ENCODE measurements around the gene ZFP1. TPM values are rescaled to one million over a fixed set of nuclear protein-coding genes. Genes with fewer than 3 reads are reported as not detected.

Gene ZFP1
- total RNA-seq, 8 experiments from 2014 or later: 3.4 to 33.6 (median 22.6) TPM

DNA sequence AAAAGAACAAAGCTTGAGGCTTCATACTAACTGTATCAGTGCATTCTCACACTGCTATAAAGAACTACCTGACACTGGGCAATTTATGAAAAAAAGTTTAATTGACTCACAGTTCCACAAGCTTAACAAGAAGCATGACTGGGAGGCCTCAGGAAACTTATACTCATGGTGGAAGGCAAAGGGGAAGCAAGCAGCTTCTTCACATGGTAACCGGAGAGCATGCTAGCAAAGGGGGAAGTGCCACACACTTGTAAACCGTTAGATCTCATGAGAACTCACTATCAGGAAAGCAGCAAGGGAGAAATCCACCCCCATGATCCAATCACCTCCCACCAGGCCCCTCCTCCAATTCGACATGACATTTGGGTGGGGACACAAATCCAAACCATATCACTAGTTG lies 33.3 kb downstream of the ZFP1 start:
- 0 to 71% (median 32%) methylated on average over 1 to 3 of the region's 3 CpGs for WGBS, 10 experiments
- H3K4me1 ChIP-seq (replicated peaks in 1 of 2): no peaks in the 10 kb centered on the region
- ATAC-seq (replicated peaks in 6 of 8): no peak
- no peak overlapping the region for H3K4me3 ChIP-seq
- H3K27ac ChIP-seq: no peak overlapping the region
- in situ Hi-C loops (cut with MboI; ENCODE audit: low pct_unique_long_range_greater_than_20kb in 2 of 9, low sequenced_read_pairs in 9 of 9, unreplicated experiment in 9 of 9): loop anchor here in 1 of 9 experiments (25.0 kb wide), 1 partner anchor 1981 kb away; no protein-coding TSS in a partner anchor

DNA sequence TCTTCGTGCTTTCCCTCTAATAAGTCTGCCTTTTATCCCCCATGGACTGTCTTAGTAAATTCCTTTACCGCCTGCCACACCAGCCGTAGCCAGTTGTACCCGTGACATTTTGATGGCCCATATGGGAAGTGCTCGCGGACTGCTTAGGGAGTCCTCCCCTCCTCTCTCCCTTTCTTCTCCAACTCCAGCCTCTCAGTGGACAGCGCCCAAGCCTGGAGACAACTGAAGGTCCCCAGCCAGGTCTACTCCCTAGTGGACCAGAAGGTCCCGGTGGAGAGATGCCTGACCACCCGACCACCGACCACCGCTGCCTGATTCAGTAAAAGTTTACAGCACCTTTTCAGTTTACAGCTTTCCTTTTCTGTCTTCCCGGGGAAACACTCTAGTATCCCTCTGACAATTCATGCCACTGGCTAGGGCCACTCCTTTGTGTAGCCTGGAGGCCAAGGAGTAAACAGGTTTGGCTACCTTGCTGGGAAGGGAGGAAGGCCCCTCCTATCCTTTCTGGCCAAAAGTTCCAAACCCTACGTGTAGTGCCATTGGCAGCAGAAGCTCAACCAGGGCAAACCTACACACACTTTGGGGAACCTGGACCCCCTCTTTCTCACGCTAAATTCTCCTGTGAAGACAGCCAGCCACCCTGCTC lies 40.6 kb downstream of the ZFP1 start:
- in situ Hi-C loops (cut with MboI; ENCODE audit: low pct_unique_long_range_greater_than_20kb in 2 of 9, low sequenced_read_pairs in 9 of 9, unreplicated experiment in 9 of 9): loop anchor here in 1 of 9 experiments (25.0 kb wide), 1 partner anchor 1973 kb away; no protein-coding TSS in a partner anchor
- no peak overlapping the region for H3K4me3 ChIP-seq
- H3K27ac ChIP-seq: no peak overlapping the region
- WGBS, 10 experiments: 68 to 91% (median 82%) methylated on average over 1 to 10 of the region's 14 CpGs; no CpG with 5 or more reads in 4 of the 10 experiments
- ATAC-seq (replicated peaks in 6 of 8): no peak
- H3K4me1 ChIP-seq (replicated peaks in 1 of 2): no peaks in the 10 kb centered on the region

DNA sequence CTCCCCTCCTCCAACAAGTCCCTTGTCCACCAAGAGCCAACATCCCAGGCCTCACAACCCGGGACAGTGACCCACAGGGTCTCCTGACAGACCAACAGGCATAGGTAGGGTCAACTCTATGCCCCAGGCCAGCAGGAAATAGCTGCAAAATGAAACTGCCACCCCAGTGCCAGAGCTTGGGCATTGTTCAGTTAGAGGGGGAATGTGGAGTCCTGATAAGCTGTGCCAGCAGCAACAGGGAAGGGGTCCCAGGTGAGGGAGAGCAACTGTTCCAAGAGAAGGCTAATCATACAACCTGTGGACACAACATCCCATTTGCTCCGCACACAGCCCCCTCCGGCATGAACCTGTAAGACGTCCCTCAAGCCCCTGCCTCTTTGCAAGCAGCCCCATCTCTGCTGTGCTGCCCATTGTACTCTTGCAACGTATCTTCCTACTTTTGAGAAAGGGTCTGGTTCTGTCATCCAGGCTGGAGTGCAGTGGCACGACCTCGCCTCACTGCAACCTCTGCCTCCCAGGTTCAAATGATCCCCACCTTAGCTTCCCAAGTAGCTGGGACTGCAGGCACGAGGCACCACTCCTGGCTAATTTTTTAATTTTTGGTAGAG lies 41.4 kb downstream of the ZFP1 start:
- H3K27ac ChIP-seq: no peak overlapping the region
- H3K4me1 ChIP-seq (replicated peaks in 1 of 2): no peaks in the 10 kb centered on the region
- no peak overlapping the region for H3K4me3 ChIP-seq
- ATAC-seq (replicated peaks in 6 of 8): peak in 1 of 8 experiments; percentile 18
- in situ Hi-C loops (cut with MboI; ENCODE audit: low pct_unique_long_range_greater_than_20kb in 2 of 9, low sequenced_read_pairs in 9 of 9, unreplicated experiment in 9 of 9): loop anchor here in 1 of 9 experiments (25.0 kb wide), 1 partner anchor 1973 kb away; no protein-coding TSS in a partner anchor
- WGBS, 10 experiments: 56 to 83% (median 60%) methylated on average over 3 to 6 of the region's 8 CpGs; no CpG with 5 or more reads in 7 of the 10 experiments

DNA sequence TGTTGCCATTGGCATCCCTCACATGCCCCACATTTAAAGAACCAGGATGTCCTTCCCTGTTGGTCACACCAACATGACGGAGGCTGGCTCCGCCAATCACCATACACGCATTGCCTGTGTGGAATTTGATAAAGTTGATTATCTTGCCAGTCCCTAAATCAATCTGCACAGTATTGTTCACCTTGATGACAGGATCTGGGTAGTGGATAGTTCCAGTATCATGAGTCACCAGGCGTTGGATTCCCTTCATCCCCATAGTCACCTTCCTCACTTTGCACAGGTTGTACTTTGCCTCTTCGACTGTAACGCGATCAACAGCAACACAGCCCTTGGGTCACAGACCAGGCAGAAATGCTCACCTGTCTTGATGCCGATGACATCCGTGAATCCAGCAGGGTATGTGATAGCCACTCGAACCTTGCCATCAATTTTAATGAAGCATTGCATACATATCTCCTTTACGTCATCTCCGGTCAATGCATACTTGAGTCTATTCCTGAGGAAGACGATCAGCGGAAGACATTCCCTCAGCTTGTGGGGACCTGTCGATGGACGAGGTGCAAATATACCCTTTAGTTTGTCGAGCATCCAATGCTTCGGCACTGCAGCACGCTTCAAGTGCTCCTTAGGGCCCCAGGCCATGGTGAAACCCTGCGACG lies 44.4 kb downstream of the ZFP1 start:
- WGBS, 10 experiments: 86 to 100% (median 92%) methylated on average over 1 to 20 of the region's 21 CpGs; no CpG with 5 or more reads in 2 of the 10 experiments
- no peak for ATAC-seq (replicated peaks in 6 of 8)
- H3K4me3 ChIP-seq: no peak overlapping the region
- H3K27ac ChIP-seq: no peak overlapping the region
- no peaks in the 10 kb centered on the region for H3K4me1 ChIP-seq (replicated peaks in 1 of 2)
- in situ Hi-C loops (cut with MboI; ENCODE audit: low pct_unique_long_range_greater_than_20kb in 2 of 9, low sequenced_read_pairs in 9 of 9, unreplicated experiment in 9 of 9): loop anchor here in 1 of 9 experiments (25.0 kb wide), 1 partner anchor 1970 kb away; no protein-coding TSS in a partner anchor

DNA sequence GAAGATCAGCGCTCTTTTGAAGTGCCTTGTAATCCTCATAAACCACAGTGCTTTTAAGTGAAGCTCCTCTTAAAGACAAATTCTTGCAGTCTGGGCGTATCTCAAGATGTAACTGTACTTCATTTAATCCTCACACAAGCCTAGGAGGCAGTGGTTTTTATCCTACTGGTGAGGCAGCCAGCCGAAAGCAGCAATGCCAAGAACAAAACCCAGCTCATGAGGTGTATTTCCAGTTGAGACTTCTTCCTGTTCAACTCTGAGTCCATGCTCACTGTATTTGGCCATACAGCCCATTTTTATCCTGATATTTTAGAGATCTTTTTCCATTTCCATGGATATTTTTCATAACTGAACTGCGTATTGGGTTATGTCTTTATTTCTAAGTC lies 44.9 kb downstream of the ZFP1 start:
- Histone ChIP-seq H3K27ac (no peak overlapping the region), H3K4me1 (replicated peaks in 1 of 2) (no peaks in the 10 kb centered on the region), H3K4me3 (no peak overlapping the region)
- 60 to 100% (median 85%) methylated on average over 1 to 4 of the region's 4 CpGs; no CpG with 5 or more reads in 2 of the 10 experiments for WGBS, 10 experiments
- in situ Hi-C loops (cut with MboI; ENCODE audit: low pct_unique_long_range_greater_than_20kb in 2 of 9, low sequenced_read_pairs in 9 of 9, unreplicated experiment in 9 of 9): loop anchor here in 1 of 9 experiments (25.0 kb wide), 1 partner anchor 1969 kb away; no protein-coding TSS in a partner anchor
- no peak for ATAC-seq (replicated peaks in 6 of 8)

DNA sequence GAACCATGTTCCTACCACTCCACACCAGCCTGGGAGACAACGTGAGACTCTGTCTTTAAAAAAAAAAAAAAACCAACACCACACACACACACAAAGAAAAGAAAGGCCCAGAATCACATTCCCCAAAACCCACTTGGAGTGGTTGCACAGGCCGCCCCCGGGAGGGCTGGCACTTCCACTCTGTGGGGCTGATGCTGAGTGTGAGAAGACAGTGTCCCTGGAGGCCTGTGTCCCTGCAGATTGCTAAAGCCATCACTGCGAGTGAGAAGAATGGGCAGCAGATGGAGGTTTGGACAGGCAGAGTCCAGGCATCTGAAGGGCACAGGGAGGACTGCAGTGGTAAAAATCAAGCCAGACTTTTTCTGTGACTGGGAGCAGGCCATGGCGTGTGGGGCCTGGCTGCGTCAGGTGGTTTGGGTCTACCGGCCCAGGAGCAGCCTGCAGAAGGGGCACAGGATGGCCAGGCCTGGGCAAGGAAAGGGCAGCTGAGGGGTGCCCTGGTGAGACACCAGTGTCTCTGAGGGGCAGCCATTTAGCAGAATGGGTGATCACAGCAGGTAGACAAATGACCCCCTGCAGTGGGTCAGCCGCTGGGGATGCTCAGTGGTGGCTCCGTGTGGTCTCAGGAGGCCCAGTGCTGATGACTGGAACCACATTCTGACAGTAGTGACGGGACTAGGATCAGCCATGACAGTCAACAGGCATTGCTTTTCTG lies 45.6 kb downstream of the ZFP1 start:
- no peak for ATAC-seq (replicated peaks in 6 of 8)
- in situ Hi-C loops (cut with MboI; ENCODE audit: low pct_unique_long_range_greater_than_20kb in 2 of 9, low sequenced_read_pairs in 9 of 9, unreplicated experiment in 9 of 9): loop anchor here in 1 of 9 experiments (25.0 kb wide), 1 partner anchor 1968 kb away; no protein-coding TSS in a partner anchor
- WGBS, 10 experiments: 0 to 92% (median 64%) methylated on average over 1 to 9 of the region's 10 CpGs; no CpG with 5 or more reads in 2 of the 10 experiments

DNA sequence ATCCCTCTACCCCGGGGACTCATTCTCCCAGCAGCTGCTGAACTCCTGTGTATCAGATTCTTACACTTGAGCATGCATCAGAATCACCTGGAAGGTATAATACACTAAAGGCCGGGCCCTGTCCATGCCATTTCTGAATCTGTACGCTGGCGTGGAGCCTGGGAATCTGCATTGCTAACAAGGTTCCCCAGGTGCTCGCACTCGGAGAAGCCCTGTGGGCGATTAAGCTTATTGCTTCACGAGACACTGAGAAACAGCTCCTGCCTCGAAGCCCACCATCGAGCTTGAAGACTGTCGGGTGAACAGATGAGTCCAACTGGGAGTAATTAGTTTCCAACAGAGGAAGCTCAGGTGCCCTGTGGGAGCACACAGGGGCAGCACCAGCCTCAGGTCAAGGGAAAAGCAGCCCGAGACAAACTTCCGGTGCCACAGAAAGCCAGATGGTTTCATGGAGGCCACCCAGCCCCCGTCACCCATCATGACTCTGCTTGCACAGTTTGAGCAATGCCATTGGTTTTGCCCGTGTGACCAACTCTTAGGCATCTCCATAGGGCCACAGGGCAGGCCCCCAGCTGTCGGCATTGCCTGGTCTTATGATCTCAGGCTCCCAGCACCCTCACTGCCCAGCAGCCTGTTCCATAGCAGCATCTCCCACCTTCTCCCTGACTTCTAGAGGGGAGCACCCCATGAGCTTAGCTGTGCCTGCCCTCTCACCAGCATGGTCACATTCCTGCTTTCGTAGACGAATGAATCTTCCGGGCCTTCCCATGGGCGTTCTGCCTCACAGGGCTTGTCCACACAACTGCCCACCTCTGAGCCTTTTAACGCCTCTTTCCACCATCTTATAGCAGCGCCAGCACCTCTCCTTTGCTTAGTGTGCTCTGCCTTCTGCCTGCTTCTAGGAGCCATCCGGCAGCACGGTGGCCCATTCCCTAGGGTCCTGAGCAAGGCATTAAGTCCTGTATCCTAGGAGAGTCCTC lies 47.8 kb downstream of the ZFP1 start:
- no peak overlapping the region for H3K27ac ChIP-seq
- no peaks in the 10 kb centered on the region for H3K4me1 ChIP-seq (replicated peaks in 1 of 2)
- ATAC-seq (replicated peaks in 6 of 8): no peak
- H3K4me3 ChIP-seq: no peak overlapping the region
- WGBS, 10 experiments: 53 to 95% (median 81%) methylated on average over 4 to 13 of the region's 24 CpGs; no CpG with 5 or more reads in 1 of the 10 experiments
- in situ Hi-C loops (cut with MboI; ENCODE audit: low pct_unique_long_range_greater_than_20kb in 2 of 9, low sequenced_read_pairs in 9 of 9, unreplicated experiment in 9 of 9): loop anchor here in 1 of 9 experiments (25.0 kb wide), 1 partner anchor 1966 kb away; no protein-coding TSS in a partner anchor

More for the DNA sequence above, 45.6 kb downstream of the ZFP1 start:
- Histone ChIP-seq H3K4me1 (replicated peaks in 1 of 2) (no peaks in the 10 kb centered on the region), H3K4me3 (no peak overlapping the region), H3K27ac (no peak overlapping the region)

DNA sequence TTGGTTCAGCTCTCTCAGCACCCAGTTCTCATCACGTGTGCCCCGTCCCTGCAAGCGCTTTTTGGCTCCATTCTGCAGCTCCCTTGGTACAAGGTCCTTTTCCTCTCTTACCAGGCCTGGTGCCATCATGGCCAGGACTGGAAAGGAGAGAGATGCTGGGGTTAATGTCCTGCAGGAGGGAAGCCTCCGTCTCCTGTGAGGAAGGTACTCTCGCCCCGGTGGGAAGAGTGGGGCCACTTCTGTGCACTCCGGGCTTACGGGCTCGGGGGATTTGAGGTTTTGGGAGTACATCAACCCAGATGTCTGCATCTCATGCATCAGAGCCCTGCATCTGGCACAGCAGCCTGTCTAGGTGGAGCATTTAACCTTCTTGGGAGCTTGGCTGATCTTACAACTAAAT lies 48.5 kb downstream of the ZFP1 start:
- H3K4me1 ChIP-seq (replicated peaks in 1 of 2): no peaks in the 10 kb centered on the region
- H3K27ac ChIP-seq: no peak overlapping the region
- no peak overlapping the region for H3K4me3 ChIP-seq
- no peak for ATAC-seq (replicated peaks in 6 of 8)
- in situ Hi-C loops (cut with MboI; ENCODE audit: low pct_unique_long_range_greater_than_20kb in 2 of 9, low sequenced_read_pairs in 9 of 9, unreplicated experiment in 9 of 9): loop anchor here in 1 of 9 experiments (25.0 kb wide), 1 partner anchor 1965 kb away; no protein-coding TSS in a partner anchor
- 63 to 100% (median 93%) methylated on average over 1 to 6 of the region's 9 CpGs; no CpG with 5 or more reads in 5 of the 10 experiments for WGBS, 10 experiments

DNA sequence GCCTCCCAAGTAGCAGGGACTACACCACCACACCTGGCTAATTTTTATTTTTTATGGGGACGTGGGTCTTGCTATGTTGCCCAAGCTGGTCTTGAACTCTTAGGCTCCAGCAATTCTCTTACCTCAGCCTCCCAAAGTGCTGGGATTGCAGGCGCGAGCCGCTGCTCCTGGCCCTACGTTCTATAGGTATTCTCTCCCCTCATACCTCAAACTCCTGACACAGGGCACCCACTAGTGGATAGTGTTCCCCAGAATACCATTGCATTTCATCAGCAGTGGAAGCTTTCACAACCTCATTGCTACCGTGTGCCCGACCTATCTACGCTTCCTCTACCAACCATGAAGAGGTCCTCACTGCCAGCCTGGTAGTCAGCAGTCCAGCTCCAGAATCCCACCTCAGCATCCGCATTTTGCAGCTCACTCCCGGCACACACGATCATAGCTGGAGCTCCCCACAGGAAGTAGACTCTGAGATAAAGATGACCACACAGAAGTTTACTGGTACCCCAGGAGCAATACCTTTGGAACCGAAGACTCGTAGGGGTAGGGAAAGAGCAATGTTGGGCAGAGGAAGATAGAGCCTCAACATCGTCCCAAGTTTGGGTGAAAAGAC lies 49.3 kb downstream of the ZFP1 start:
- Histone ChIP-seq H3K27ac (no peak overlapping the region), H3K4me3 (no peak overlapping the region), H3K4me1 (replicated peaks in 1 of 2) (no peaks in the 10 kb centered on the region)
- ATAC-seq (replicated peaks in 6 of 8): peak in 1 of 8 experiments; percentile 40
- 10 to 94% (median 80%) methylated on average over 1 to 9 of the region's 14 CpGs for WGBS, 10 experiments
- in situ Hi-C loops (cut with MboI; ENCODE audit: low pct_unique_long_range_greater_than_20kb in 2 of 9, low sequenced_read_pairs in 9 of 9, unreplicated experiment in 9 of 9): loop anchor here in 1 of 9 experiments (25.0 kb wide), 1 partner anchor 1965 kb away; no protein-coding TSS in a partner anchor

DNA sequence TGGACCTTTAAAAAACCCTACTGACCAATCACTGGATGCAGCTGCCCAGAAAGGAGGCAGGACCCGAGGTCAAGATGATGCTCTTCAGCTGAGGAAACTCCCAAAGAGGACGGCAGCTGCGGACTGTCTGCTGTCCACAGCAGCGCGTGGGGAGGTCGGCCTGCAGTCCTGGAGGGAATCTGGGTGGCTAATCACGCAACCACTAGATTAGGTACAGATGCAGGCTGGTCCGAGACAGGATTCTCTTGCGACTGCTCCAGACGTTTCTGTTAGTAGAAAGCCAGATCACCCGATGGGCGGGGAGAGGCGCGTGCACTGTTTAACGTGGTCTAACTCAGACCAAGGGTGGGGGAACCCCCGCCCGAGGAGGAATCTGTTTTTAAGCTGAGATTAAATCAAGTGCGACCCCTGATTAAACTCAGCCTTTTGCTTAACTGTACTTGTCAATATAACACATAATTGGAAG lies 49.8 kb downstream of the ZFP1 start:
- peak in 3 of 8 experiments; percentile 46 to 73 (median 54) for ATAC-seq (replicated peaks in 6 of 8)
- Histone ChIP-seq H3K27ac (no peak overlapping the region), H3K4me3 (no peak overlapping the region), H3K4me1 (replicated peaks in 1 of 2) (no peaks in the 10 kb centered on the region)
- WGBS, 10 experiments: 0 to 100% (median 55%) methylated on average over 1 to 12 of the region's 18 CpGs; no CpG with 5 or more reads in 2 of the 10 experiments
- in situ Hi-C loops (cut with MboI; ENCODE audit: low pct_unique_long_range_greater_than_20kb in 2 of 9, low sequenced_read_pairs in 9 of 9, unreplicated experiment in 9 of 9): loop anchor here in 1 of 9 experiments (25.0 kb wide), 1 partner anchor 1964 kb away; no protein-coding TSS in a partner anchor

DNA sequence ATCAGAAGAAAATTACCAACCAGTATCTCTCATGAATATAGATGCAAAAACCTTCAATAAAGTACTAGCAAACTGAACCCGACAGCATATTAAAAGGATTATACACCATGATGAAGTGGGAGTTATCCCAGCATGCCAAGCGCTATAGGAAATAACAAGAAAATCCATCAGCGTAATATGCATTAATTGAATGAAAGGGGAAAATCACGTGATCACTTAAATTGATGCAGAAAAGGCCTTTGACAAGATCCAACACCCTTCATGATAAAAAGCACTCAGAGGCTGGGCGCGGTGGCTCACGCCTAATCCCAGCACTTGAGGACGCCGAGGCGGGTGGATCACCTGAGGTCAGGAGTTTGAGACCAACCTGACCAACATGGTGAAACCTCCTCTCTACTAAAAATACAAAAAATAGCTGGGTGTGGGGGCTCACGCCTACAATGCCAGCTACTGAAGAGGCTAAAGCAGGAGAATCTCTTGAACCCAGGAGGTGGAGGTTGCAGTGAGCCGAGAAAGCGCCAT lies 53.8 kb downstream of the ZFP1 start:
- WGBS, 10 experiments: 50 to 100% (median 92%) methylated on average over 1 to 12 of the region's 13 CpGs

More for the DNA sequence above, 53.8 kb downstream of the ZFP1 start:
- Histone ChIP-seq H3K27ac (no peak overlapping the region), H3K4me1 (replicated peaks in 1 of 2) (peaks cover 0 to 7% of the 10 kb centered on the region in 2 donors), H3K4me3 (no peak overlapping the region)
- in situ Hi-C loops (cut with MboI; ENCODE audit: low pct_unique_long_range_greater_than_20kb in 2 of 9, low sequenced_read_pairs in 9 of 9, unreplicated experiment in 9 of 9): loop anchor here in 6 of 9 experiments (25.0 kb wide), 3 partner anchors 185 to 1960 kb away; no protein-coding TSS in a partner anchor
- peak in 3 of 8 experiments; percentile 14 to 34 (median 28) for ATAC-seq (replicated peaks in 6 of 8)

All from motor neuron (in vitro differentiated cells).